Upper lobe of left lung (tissue), 4 donors: Measurements from ENCODE around the gene ATAD2B.

Source experiments
- POLR2A ChIP-seq, 4 donors: fragments of 450-650 bp; IDR thresholded peaks; one replicate each; pipeline ENCODE4 v1.5.1; 2016 to 2017; ENCODE audit warnings: antibody characterized with exemption in 4 of 4, mild to moderate bottlenecking in 2 of 4
- POLR2AphosphoS5 ChIP-seq, 2 donors: sonication (generic); formaldehyde crosslinking; IDR thresholded peaks; one replicate each; pipeline ENCODE4 v1.5.1; 2017; ENCODE audit warnings: antibody characterized with exemption in 2 of 2

DNA sequence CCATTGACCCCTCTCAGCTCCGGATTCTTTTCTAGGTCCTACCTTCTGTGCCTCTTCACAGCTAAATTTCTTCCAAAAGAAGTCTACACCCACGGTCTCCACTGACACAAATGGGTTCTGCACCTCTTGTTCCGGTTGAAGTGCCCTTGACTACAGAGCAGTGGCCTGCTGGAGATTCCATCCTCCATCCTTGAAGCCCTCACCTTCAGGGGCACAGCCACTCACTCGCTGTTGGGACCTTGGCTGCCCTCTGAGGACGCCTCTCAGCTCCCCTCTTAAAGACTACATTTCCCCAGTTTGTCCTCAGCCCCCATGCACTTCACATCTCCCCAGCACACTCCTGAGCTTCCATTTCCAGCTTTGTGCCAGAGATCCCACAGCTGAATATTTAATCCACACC, 226.3 kb downstream of the ATAD2B start:
- no peak for TF ChIP-seq POLR2A (IDR thresholded peaks at IDR 0.05)
- no peak for TF ChIP-seq POLR2AphosphoS5 (IDR thresholded peaks at IDR 0.05)
